Memory B cell (primary cell): ENCODE measurements around the gene KRTAP13-2.

ENCODE experiments used
- ATAC-seq: fragments of 150-1000 bp; cut with Tn5 transposase; 2 replicates; pipeline ENCODE4 v1.10.0; 2021; ENCODE audit warnings: low read depth, mild to moderate bottlenecking, moderate library complexity
- DNase-seq, 2 donors: peaks; one replicate each; pipeline ENCODE4 v3.0.0; 2022; ENCODE audit warnings: low spot score in 2 of 2
- H3K27ac Mint-ChIP-seq: one replicate; pipeline ENCODE4 v1.8.0; 2022; ENCODE audit warnings: mild to moderate bottlenecking, moderate library complexity, mixed read lengths
- H3K27me3 Mint-ChIP-seq: one replicate; pipeline ENCODE4 v1.8.0; 2022; ENCODE audit warnings: mixed read lengths
- H3K36me3 Mint-ChIP-seq: one replicate; pipeline ENCODE4 v1.8.0; 2022; ENCODE audit warnings: mild to moderate bottlenecking, mixed read lengths
- H3K4me1 Mint-ChIP-seq: one replicate; pipeline ENCODE4 v1.8.0; 2022; ENCODE audit warnings: mixed read lengths
- H3K4me3 Mint-ChIP-seq: one replicate; pipeline ENCODE4 v1.8.0; 2022; ENCODE audit warnings: mild to moderate bottlenecking, moderate library complexity, mixed read lengths
- H3K9me3 Mint-ChIP-seq: one replicate; pipeline ENCODE4 v1.8.0; 2022; ENCODE audit warnings: mixed read lengths

The KRTAP13-2 gene

GRCh38 chr21:30338717-30339116 is 33.4 kb downstream of the KRTAP13-2 start:
- no peak for DNase-seq
- ATAC-seq, result no peak
- peaks cover 1% of the 10 kb centered on the region for H3K9me3 Mint-ChIP-seq
- no peak overlapping the region for H3K4me3 Mint-ChIP-seq
- no peaks in the 10 kb centered on the region for H3K27me3 Mint-ChIP-seq
- no peak overlapping the region for H3K27ac Mint-ChIP-seq
- H3K4me1 Mint-ChIP-seq, result no peaks in the 10 kb centered on the region
- H3K36me3 Mint-ChIP-seq, result no peaks in the 10 kb centered on the region

- Mint-ChIP-seq H3K4me1 (no peaks in the 10 kb centered on the region), H3K9me3 (peaks cover 1% of the 10 kb centered on the region), H3K27ac (no peak overlapping the region), H3K27me3 (no peaks in the 10 kb centered on the region), H3K36me3 (no peaks in the 10 kb centered on the region), H3K4me3 (no peak overlapping the region)
- no peak for ATAC-seq
- no peak for DNase-seq
These were observed 34.3 kb downstream of the KRTAP13-2 start for GRCh38 chr21:30337772-30338171.

GRCh38 chr21:30337276-30337744 is 34.8 kb downstream of the KRTAP13-2 start, which contains the start of gene KRTAP27-1:
TSS of gene KRTAP27-1 (minus strand) at chr21:30337694. CDS start at chr21:30337668, 26 bp downstream.
- DNase-seq, result no peak
- H3K9me3 Mint-ChIP-seq, result peaks cover 1% of the 10 kb centered on the region
- H3K4me3 Mint-ChIP-seq, result no peak within 1 kb of the TSS
- ATAC-seq, result no peak
- no peak within 1 kb of the TSS for H3K27ac Mint-ChIP-seq
- H3K36me3 Mint-ChIP-seq, result no peaks in the 10 kb centered on the region
- no peaks in the 10 kb centered on the region for H3K27me3 Mint-ChIP-seq
- no peaks in the 10 kb centered on the region for H3K4me1 Mint-ChIP-seq

- no peak overlapping the region for H3K27ac Mint-ChIP-seq
- ATAC-seq (no peak), DNase-seq (no peak)
- no peaks in the 10 kb centered on the region for H3K4me1 Mint-ChIP-seq
- H3K9me3 Mint-ChIP-seq, result peaks cover 1% of the 10 kb centered on the region
- no peaks in the 10 kb centered on the region for H3K27me3 Mint-ChIP-seq
- H3K4me3 Mint-ChIP-seq, result no peak overlapping the region
- no peaks in the 10 kb centered on the region for H3K36me3 Mint-ChIP-seq
These were observed 35.5 kb downstream of the KRTAP13-2 start for GRCh38 chr21:30336596-30336995.

- DNase-seq, result no peak
- Mint-ChIP-seq H3K4me1 (no peaks in the 10 kb centered on the region), H3K27ac (no peak overlapping the region), H3K4me3 (no peak overlapping the region), H3K27me3 (no peaks in the 10 kb centered on the region), H3K36me3 (no peaks in the 10 kb centered on the region), H3K9me3 (no peaks in the 10 kb centered on the region)
- no peak for ATAC-seq
These were observed 38.3 kb downstream of the KRTAP13-2 start for GRCh38 chr21:30333736-30334135.

- Mint-ChIP-seq H3K9me3 (no peaks in the 10 kb centered on the region), H3K4me3 (no peak overlapping the region), H3K27ac (no peak overlapping the region), H3K36me3 (no peaks in the 10 kb centered on the region), H3K4me1 (no peaks in the 10 kb centered on the region), H3K27me3 (no peaks in the 10 kb centered on the region)
- ATAC-seq (no peak), DNase-seq (no peak)
These were observed 39.4 kb downstream of the KRTAP13-2 start for GRCh38 chr21:30332681-30333080.

- H3K9me3 Mint-ChIP-seq, result peaks cover 2% of the 10 kb centered on the region
- no peak for DNase-seq
- H3K4me3 Mint-ChIP-seq, result no peak overlapping the region
These were observed 42.7 kb downstream of the KRTAP13-2 start for GRCh38 chr21:30329203-30329875.

GRCh38 chr21:30326390-30326789 is 45.7 kb downstream of the KRTAP13-2 start:
- H3K4me1 Mint-ChIP-seq, result no peaks in the 10 kb centered on the region
- no peaks in the 10 kb centered on the region for H3K36me3 Mint-ChIP-seq
- H3K27me3 Mint-ChIP-seq, result no peaks in the 10 kb centered on the region
- H3K9me3 Mint-ChIP-seq, result peaks cover 2% of the 10 kb centered on the region
- H3K4me3 Mint-ChIP-seq, result no peak overlapping the region
- ATAC-seq (no peak), DNase-seq (no peak)
- no peak overlapping the region for H3K27ac Mint-ChIP-seq

More at GRCh38 chr21:30329203-30329875, 42.7 kb downstream of the KRTAP13-2 start:
- no peak overlapping the region for H3K27ac Mint-ChIP-seq
- no peaks in the 10 kb centered on the region for H3K4me1 Mint-ChIP-seq
- no peaks in the 10 kb centered on the region for H3K36me3 Mint-ChIP-seq
- H3K27me3 Mint-ChIP-seq, result no peaks in the 10 kb centered on the region
- ATAC-seq, result no peak
